Calu3 (cell line): ENCODE measurements around the gene HOXB6. TPM values are rescaled to one million over a fixed set of nuclear protein-coding genes. Genes with fewer than 3 reads are reported as not detected.

Source experiments
- BruUV-seq: library from RNA; stranded (reverse); fragments of 400-500 nt; replicated peaks from 2 replicates; lab custom pipeline; 2021; lab: Mats Ljungman, UMichigan
- CTCF ChIA-PET: fragments of 300-600 bp; sonication (Branson Sonifier 250); formaldehyde crosslinking; loops from one replicate; lab custom pipeline; 2022; ENCODE audit warnings: antibody characterized with exemption; lab: Charles Lee
- DNase-seq: peaks from one replicate; pipeline ENCODE4 v3.0.0; 2022
- H3K27ac Mint-ChIP-seq: one replicate; pipeline ENCODE4 v1.8.0; 2022; ENCODE audit warnings: mixed read lengths; ENCODE audit not compliant: unreplicated experiment
- H3K27me3 Mint-ChIP-seq: one replicate; pipeline ENCODE4 v1.8.0; 2022; ENCODE audit warnings: mixed read lengths; ENCODE audit not compliant: unreplicated experiment
- H3K36me3 Mint-ChIP-seq: one replicate; pipeline ENCODE4 v1.8.0; 2022; ENCODE audit warnings: mild to moderate bottlenecking, moderate library complexity, mixed read lengths; ENCODE audit not compliant: insufficient read depth, unreplicated experiment
- H3K4me1 Mint-ChIP-seq: one replicate; pipeline ENCODE4 v1.8.0; 2022; ENCODE audit warnings: mild to moderate bottlenecking, low read depth, mixed read lengths; ENCODE audit not compliant: unreplicated experiment
- H3K4me3 Mint-ChIP-seq: one replicate; pipeline ENCODE4 v1.8.0; 2022; ENCODE audit warnings: mild to moderate bottlenecking, low read depth, moderate library complexity, mixed read lengths; ENCODE audit not compliant: unreplicated experiment
- H3K9me3 Mint-ChIP-seq: one replicate; pipeline ENCODE4 v1.8.0; 2022; ENCODE audit warnings: low read depth, mixed read lengths; ENCODE audit not compliant: unreplicated experiment
- intact Hi-C: fragments of 100-400 bp; cut with micrococcal nuclease; formaldehyde crosslinking; loops from one replicate; pipeline ENCODE4 v1.10.0; 2022; ENCODE audit not compliant: unreplicated experiment
- total RNA-seq: library from RNA; stranded (reverse); gene quantifications from 2 replicates; pipeline ENCODE4 v1.2.3, GENCODE V29; 2022
- TF ChIP-seq, protein P1 (sequence below): fragments of 200-600 bp; IDR thresholded peaks from one replicate; pipeline ENCODE4 v1.8.0; 2022; ENCODE audit warnings: antibody characterized with exemption; ENCODE audit not compliant: unreplicated experiment

HOXB6 gene
- total RNA-seq, 1 experiment from 2014 or later, result 140 TPM

DNA sequence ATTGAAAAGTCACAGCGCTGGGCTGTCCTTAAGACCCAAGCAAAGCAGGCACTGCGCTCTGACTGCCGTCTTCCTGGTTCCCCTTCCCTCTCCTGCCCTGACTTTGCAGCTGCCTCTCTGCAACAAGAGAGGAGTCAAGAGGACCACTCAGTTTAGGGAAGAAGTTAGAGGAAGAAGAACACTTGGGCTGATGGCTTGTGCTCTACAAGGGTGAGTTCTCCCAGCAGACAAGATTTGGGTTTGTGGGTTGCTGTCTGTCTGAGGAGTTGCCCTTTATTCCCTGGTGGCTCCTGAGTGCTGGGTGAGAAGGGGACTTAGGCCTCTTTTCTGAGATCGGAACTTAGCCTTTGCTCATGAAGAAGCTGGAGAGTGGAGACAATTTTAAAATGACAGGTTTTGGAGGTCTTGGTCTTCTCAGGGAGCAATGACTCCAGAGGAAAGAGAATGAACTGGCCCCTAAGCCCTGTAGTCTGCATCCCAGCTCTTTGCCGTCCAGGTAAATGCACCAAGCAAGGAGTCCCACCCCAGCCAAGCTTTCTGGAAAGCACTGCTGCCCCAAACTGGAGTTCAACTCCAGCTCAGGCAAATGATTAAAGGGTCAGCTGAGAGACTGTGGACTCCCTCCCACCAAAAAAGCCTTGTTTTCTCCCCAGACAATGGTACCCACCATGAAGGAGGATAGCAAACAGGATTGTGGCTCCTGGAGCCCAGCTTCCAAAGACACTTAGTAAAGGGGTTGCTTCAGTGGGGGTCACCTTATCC, 24.0 kb upstream of the HOXB6 start:
- CTCF ChIA-PET, result interaction anchor here (0.6 kb wide), 2 partner anchors 244 to 372 kb away, joined by 3 read pairs; no protein-coding TSS in a partner anchor
- BruUV-seq, result no TSS peak

DNA sequence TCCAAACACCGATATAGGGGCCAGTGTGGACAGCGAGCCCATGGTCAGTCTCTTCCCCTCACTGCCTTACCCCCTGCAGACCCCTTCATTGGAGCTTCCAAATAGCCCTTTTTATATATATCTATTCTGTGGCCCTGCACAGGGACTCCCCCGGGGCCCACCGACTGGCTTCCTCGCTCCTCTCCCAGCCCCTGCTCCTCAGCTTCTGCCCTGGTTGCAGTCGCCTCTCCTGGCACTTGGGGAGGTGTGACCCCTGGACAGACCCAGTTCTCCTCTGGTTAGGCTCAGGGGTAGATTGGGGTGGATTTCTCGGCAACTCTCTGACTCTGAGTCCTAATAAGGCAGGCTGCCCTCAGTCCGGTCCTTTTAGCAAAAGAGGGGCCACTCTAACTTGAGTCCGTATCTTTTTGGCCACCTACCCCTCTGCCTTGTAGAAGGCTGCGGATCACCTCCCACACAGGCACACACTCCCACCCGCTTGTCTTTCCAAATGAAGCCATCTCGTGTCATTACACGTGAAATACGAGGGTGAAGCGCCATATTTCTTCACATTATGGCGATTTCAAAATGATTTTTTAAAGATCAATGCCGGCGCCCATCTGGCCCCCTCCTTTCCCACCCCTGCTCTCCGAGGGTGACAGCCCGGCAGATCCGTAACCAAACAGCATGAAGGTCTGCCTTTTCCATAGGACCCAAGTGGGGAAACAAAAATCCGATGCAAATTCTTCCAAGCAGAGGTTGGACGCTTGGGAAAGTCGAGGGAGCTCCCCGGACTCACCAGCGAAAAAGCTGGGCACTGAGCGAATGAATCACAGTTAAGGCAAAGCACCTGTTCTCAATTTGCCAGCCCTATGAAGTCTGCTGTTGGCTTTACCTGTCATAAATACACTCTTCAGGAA, 23.1 kb upstream of the HOXB6 start:
- CTCF ChIA-PET, result no interaction called here
- Mint-ChIP-seq H3K4me1 (peaks cover 24% of the 10 kb centered on the region), H3K27ac (peak overlapping the region; percentile 91), H3K27me3 (peaks cover 34% of the 10 kb centered on the region), H3K4me3 (peak overlapping the region; percentile 88), H3K36me3 (peaks cover 69% of the 10 kb centered on the region), H3K9me3 (no peaks in the 10 kb centered on the region)
- BruUV-seq, result no TSS peak
- no peak for DNase-seq
- intact Hi-C loops, result no loop called here
- TF ChIP-seq, protein P1, sequence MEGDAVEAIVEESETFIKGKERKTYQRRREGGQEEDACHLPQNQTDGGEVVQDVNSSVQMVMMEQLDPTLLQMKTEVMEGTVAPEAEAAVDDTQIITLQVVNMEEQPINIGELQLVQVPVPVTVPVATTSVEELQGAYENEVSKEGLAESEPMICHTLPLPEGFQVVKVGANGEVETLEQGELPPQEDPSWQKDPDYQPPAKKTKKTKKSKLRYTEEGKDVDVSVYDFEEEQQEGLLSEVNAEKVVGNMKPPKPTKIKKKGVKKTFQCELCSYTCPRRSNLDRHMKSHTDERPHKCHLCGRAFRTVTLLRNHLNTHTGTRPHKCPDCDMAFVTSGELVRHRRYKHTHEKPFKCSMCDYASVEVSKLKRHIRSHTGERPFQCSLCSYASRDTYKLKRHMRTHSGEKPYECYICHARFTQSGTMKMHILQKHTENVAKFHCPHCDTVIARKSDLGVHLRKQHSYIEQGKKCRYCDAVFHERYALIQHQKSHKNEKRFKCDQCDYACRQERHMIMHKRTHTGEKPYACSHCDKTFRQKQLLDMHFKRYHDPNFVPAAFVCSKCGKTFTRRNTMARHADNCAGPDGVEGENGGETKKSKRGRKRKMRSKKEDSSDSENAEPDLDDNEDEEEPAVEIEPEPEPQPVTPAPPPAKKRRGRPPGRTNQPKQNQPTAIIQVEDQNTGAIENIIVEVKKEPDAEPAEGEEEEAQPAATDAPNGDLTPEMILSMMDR, result no peak

More for the DNA sequence above, 24.0 kb upstream of the HOXB6 start:
- TF ChIP-seq, protein P1, result no peak
- H3K27me3 Mint-ChIP-seq, result peaks cover 25% of the 10 kb centered on the region
- no peak overlapping the region for H3K27ac Mint-ChIP-seq
- intact Hi-C loops, result no loop called here
- H3K4me3 Mint-ChIP-seq, result no peak overlapping the region
- no peaks in the 10 kb centered on the region for H3K9me3 Mint-ChIP-seq
- peaks cover 63% of the 10 kb centered on the region for H3K36me3 Mint-ChIP-seq
- peaks cover 15% of the 10 kb centered on the region for H3K4me1 Mint-ChIP-seq
- DNase-seq, result no peak

DNA sequence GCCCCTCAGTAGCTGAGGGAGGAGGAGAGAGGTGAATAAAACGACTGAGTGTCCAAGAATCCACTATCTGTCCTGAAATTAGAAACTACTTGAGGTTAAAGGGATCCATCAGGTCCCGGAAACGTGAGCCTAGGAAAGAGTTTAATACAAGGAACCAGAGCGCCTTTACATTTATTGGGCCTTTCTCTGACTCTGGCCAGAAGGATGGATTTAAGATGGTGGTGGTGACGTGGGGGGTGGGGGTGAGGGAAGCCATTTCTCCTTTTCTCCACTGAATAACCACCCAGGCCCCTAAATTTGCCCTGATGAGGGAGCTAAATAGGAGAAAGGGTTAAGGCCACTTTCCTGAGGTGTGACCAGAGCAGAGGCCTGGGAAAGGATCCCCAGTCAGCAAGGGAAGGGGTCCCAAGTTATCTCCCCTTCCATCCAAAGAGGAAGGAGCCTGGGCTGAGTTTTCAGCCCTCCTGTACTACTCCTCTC, 22.4 kb upstream of the HOXB6 start:
- Mint-ChIP-seq H3K4me1 (peaks cover 31% of the 10 kb centered on the region), H3K9me3 (no peaks in the 10 kb centered on the region), H3K4me3 (peak overlapping the region; percentile 88), H3K27me3 (peaks cover 41% of the 10 kb centered on the region), H3K36me3 (peaks cover 69% of the 10 kb centered on the region), H3K27ac (peak overlapping the region; percentile 91)
- no TSS peak for BruUV-seq
- no peak for DNase-seq
- intact Hi-C loops, result no loop called here
- CTCF ChIA-PET, result interaction anchor here (1.2 to 1.5 kb wide), 3 partner anchors 14 to 54 kb away, joined by 3 to 8 read pairs (median 4); no protein-coding TSS in a partner anchor
- TF ChIP-seq, protein P1, result no peak
